Stimulated activated CD4-positive, alpha-beta T cell treated with anti-CD3 and anti-CD28 coated beads, TNF-alpha, amount 100 ng/mL, for 1 hour (primary cell): ENCODE results near the gene ANKRD40.
"Not testable (repeated sequence)": the region's sequence is repeated elsewhere in the genome, so short reads cannot be mapped to it uniquely, and the experiment has no call there.

ENCODE experiments used
- DNase-seq, 3 donors: peaks; one replicate each; pipeline ENCODE4 v3.0.0-alpha.2; 2020; ENCODE audit warnings: low read depth in 3 of 3, low spot score in 1 of 3

The ANKRD40 gene

DNA sequence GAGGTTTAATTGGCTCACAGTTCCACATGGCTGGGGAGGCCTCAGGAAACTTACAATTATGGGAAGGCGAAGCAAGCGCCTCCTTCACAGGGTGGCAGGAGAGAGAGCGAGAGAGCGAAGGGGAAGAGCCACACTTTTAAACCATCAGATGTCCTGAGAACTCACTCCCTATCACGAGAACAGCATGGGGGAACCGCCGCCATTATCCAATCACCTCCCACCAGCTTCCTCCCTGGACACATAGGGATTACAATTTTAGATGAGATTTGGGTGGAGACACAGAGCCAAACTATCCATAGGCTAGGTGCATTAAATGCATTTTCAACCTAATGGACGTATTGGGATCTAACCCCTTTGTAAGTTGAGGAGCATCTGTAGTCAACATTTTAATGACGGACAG lies 4.9 kb upstream of the ANKRD40 start:
- no peak for DNase-seq

DNA sequence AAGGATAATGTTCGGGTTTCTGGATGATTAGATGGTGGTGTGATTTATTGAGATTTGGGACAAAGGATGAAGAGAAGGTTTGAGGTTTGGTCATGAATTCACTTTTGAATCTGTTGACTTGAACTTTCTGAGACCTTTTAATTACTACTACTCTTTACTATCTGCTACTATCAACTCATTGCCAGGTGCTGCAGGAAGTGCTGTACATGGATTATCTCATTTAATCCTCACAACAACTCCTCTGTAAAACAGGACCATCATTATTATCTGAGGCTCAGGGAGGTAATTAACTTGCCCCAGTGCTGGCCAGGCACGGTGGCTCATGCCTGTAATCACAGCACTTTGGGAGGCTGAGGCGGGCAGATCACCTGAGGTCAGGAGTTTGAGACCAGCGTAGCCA lies 2.9 kb upstream of the ANKRD40 start:
- DNase-seq: no peak

DNA sequence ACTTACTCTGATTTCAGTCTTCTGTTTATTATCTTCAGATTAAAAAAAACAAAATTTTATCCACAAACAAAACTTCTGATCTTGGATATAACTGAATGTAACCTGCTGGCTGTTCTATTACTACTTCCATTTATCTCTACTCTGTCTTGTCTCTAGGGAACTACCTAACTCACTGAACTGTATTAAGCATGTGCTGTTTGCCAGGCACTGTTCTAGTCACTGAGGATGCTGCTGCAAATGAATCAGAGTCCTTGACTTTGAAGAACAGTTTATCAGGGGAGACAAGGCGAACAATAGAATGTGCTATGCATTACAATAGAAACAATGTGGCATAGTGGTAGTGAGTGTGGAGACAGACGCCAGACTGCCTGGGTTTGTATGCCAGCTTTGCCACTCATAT lies 2.3 kb upstream of the ANKRD40 start:
- no peak for DNase-seq

DNA sequence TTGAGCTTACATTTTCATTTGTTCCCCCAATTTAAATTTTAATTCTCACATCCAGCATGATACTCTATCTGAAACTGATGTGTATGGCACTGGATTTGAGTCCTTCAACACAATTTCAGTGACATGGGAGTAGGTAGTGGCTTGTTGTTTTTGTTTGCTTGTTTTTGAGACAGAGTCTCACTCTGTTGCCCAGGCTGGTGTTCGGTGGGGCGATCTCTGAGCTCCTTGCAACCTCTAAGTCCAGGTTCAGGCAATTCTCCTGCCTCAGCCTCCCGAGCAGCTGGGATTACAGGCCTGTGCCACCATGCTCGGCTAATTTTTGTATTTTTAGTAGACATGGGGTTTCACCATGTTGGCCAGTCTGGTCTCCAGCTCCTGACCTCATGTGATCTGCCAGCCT lies 1.3 kb upstream of the ANKRD40 start:
- DNase-seq: not testable (repeated sequence)

DNA sequence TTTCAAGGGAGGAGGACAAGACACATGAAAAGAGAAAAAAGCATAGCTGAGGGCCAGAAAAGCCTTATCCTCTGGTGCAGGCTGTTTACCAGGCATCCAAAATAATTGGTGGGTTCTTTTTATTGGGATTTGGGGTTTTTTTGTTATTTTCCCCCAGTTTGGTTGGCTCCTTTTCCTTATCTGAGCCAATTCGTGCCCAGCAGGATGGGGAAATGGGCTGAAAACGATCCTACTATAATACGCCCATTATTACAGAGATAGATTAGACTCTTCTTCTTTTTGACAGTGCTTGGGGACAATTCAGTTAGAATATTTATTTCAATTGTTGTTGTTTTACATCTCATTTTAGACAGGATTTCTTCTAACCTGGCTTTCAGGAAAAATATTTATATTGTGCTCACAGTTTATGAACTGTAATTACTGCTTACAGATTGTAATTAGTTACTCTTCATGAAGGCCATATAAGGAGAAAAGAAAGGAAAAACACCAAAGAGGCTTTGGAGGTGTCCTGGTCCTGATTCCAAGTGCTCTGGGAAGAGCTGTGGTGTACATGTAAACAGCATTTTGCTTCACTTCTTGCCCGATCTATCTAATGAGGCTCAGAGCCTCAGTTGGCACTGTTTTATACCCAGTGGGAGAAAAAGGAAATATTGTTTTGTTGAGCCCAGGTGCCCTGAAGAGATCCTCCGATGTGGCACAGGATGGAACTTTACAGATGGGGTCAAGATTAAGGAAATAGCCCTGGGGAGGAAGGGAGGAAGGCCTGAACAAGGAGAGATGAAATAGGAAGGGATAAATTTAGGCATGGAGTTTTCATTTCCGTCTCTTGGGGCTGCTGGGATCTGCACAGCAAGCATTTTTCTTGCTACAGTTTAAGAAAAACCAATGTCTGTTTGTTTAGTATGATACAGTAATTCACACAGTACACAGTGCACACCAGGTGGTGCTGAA lies 611 bp upstream of the ANKRD40 start:
- DNase-seq: no peak

DNA sequence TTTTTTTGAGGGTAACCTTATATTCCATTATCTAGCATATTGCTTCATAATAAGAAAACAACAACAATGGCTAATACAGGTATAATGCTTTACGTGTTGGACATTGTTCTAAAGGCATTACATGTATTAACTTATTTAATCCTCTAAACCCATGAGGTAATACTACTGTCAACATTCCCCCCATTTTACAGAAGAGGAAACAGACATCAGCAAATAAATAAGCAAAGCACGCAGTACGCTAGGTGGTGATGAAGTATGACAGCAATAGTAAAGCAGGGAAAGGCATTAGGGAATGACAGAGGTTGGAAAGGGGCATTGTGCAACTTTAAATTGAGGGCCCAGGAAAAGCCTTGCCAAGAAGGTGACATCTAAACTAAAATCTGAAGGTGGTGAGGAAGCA lies 4.6 kb downstream of the ANKRD40 start:
- DNase-seq: no peak

DNA sequence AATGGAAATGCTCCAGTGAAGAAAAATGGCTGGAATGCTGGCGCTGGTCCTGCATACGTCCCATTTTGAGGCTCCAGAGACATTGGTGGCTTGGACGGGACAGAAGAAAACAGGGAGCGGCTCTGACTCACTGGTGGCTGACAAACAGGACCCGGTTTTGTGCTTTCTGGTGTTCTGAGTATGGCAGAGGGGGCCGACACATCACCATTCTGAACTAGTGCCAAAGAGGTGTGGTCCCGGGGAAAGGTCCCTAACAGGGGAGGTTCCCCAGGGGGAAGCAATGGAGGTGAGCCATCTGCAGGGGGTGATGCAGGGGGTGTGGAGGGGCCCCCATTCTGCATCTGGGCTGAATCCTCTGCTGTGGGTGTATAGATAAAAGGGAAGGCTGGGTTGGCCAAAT lies 8.3 kb downstream of the ANKRD40 start:
- no peak for DNase-seq

DNA sequence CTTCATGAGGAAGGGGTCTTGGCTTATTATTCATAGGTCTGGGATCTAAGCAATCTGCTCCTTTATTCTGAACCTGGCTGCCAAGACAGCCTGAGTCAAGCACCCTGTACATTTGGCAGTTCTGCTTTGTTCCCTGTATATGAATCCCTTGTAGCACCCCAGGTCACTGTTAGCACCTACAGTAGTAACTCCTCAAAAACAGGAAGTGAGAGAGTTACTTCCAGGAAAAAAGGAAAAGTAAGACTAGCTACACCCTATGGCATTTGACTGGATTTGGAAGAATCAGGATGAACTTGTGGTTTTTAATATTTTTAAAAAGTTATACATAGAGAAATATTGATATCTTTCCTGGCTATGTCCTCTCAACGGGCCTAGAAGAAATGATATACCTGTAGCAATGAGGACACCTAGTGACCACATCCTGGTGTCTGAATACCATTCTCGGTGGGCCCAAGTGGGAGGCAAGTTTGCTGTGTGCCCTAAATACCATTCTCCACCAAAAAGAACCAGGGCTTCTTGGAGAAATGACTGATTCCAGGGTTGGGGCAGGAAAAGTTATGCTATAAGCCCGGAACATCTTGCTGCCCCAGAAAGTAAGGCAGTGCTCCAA lies 9.9 kb downstream of the ANKRD40 start:
- DNase-seq: no peak

DNA sequence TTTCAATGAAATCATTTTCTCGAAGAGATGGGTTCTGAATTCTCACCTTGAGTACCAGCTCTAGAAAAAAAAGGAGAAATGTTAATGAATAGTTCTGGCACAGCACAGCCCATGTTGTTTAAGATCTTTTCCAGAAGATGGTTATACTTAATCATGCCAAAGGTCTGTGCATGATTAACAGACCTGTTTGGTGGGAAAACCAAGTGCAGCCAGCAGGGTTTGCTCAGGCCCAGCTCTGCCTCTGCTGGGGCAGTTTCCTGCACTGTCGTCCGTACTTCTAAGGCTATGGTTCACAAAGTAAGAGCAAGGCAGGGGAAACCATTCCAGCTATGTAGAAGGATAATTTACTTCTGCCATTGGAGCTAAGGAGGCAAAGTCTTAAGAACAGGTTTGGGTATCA lies 10.7 kb downstream of the ANKRD40 start:
- DNase-seq: no peak

DNA sequence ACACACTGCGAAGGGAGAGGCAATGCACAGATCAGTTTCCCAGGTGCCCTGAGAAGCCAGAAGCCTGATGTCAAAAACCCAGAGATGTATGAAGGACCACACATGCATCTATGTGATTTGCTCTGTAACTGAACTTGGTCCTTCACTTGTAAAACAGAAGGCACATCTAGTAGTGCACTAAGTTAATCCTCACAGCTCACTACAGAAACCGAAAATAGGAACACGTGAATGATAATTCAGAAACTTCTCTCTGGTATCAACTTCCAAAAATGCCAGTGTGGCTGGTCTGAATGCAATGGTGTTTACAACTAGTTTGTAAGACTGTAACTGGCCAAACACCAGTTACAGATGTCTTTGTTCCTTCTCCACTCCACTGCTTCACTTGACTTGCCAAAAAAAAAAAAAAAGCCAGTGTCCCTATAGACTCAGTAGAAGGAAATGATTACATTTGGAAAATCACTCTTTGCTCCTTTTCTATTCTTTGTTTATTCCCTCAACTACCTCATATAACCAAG lies 11.3 kb downstream of the ANKRD40 start:
- DNase-seq: no peak

DNA sequence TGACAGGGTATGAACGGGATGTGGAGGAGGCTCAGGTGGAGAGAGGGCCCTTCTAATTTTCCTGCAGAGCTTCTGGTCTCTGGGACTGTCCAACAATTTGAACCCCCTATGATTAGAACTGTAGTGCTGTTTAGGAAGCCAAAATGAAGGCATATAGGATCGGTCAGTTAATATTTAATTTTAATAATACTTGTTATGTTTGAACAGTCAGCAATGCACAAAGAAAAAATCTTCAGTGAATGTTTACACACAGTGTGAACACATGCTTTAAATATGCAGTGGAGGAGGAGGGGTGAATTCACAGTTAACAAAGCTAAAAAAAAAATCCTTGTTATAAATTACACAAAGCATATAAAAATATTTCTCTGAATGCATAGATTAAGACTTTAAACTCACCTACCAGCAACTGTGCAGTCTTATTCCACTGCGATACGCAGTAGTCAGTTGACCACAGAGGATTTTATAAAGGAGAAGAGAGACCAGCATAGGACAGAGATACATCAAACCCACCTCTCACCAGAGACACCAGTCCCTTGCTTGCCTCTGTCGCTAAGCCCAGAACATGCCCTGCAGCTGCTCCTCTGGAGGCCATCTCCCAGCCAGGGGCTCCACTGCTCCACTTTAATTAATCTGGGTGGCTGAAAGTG lies 14.6 kb downstream of the ANKRD40 start:
- DNase-seq: no peak

DNA sequence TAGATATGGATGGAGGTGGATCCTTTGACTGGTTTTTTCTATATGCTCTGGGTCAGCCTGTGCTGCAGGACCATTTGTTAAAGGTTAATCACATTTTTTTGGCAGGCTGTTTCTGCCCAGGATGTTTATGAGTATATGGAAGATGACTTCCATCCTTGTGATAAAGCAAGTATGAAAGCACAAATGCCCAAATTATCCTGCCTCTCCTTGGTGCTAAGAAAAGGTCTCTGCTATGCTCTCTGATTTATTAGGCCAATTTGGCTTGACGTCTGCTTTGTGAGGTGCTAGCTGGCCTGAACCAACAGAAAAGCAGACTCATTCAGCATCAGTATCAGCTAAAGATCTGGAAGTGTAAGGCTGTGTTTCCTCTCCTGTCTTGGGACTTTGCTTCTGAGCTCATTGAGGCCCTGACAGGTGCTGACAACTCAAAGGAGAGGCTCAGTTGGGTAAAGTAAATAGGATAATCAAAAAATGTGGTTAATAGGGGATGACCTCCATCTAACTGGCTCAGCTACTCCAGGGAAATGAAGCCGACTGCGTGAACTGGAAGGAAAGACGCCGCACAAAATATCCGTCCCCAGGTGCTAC lies 15.2 kb downstream of the ANKRD40 start:
- no peak for DNase-seq

DNA sequence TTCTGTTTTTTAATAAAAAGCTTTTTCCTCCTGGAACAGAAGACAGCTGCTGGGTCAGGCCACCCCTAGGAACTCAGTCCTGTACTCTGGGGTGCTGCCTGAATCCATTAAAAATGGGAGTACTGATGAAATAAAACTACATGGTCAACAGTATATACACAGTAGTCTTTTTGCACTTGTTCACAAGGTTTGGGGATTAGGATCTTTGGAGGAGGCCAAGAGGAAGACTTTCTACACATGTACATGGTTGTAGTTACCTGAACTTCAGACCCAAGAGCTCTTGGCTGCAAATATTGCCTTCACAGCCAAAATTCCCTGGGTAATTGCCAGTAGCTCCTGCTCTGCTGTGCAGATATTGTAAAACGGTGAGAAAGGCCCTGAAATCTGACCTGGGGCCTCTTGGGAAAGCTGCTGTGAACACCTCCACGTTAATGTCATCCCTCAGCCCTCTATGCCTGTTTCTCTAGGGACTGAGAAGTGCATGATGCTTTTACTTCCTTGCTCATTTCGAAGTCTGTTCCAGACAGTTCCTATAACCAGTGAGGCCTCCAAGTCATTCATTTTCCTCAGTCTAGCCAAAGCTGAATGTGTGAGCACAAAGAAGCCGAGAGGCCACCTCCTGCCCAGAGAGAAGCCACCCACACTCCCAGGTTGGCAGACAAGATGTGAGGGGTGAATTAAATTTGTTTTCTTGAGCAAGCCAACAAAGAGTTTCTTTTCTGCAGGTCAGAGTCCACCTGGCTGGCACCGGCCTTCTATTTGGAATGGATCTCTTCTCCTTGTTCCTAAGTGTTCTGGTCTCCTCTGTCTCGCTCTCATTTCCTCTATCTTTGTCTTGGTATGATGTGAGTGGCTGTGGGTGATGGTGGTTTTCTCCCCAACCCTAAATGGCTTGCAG lies 15.9 kb downstream of the ANKRD40 start:
- no peak for DNase-seq

DNA sequence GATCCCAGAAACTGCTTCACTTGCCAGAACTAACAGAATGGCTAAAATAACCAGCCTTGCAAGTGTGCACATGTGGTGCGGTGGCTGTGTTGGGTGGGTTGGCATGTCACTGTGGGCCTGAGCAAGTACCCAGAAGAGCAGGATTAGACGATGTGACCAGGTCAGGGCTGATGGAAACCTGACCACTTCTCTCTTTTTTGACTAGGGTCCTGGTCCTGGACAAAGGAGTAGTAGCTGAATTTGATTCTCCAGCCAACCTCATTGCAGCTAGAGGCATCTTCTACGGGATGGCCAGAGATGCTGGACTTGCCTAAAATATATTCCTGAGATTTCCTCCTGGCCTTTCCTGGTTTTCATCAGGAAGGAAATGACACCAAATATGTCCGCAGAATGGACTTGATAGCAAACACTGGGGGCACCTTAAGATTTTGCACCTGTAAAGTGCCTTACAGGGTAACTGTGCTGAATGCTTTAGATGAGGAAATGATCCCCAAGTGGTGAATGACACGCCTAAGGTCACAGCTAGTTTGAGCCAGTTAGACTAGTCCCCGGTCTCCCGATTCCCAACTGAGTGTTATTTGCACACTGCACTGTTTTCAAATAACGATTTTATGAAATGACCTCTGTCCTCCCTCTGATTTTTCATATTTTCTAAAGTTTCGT lies 16.7 kb downstream of the ANKRD40 start:
- no peak for DNase-seq

DNA sequence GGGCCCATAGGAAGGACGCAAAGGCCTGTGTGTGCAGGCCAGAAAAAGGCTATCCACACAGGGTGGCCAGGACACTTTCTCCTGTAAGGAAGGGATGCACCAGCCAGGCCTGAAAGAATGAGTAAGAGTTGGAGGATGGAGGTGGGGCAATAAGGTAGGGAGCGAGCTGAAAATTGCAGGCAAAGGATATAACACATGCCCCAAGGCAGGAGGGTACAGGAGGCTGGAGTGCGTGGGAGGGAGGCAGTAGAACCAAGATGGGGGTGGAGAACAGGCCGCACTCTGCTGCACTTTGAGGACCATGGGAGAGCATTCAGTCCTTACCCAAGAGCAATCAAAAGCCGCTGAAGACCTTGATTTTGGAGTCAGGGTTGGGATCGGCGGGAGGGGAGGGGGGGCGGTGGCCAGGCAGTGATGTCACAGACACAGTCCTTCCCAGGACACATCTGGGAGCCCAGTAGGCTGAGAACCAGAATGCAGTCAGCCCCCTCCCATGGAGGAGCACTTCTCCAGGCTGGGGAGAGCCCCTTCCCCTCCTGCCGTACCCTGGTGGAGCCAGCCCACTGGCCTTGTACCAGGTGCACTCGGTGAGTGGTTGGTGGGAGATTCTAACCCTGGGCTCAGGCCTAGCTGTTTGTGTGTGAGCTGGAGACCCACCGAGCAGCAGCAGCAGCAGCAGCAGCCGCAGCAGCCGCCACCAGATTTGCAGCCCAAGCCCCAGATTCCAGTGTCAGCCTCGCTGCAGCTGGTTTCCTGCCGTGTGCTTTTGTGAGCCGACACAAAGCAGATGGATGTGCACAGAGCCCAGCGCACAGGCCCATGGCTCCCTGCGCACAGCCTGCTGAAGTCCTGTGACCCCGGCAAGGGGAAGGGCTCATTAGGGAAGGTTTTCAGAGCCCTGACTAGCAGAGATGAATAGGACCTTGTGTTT lies 17.5 kb downstream of the ANKRD40 start:
- DNase-seq: no peak

DNA sequence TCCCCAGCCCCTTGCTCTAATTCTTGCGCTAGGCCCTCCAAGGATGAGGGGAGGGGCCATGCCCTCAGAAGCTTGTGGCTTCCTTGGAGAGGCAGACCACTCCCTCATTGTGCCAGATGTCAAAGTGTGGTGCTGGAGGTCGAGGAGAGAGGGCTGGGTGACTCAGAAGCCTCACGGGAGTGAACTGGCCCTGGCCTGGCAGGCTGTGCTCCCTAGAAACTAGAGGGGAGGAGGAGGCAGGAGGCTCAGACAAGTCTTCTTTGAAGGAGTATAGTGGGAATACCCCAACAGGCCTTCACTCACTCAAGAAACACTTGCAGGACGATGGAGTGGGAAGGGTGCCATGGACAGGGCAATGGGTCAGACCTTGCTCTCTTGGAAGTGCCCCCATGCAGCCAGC lies 18.5 kb downstream of the ANKRD40 start:
- no peak for DNase-seq

DNA sequence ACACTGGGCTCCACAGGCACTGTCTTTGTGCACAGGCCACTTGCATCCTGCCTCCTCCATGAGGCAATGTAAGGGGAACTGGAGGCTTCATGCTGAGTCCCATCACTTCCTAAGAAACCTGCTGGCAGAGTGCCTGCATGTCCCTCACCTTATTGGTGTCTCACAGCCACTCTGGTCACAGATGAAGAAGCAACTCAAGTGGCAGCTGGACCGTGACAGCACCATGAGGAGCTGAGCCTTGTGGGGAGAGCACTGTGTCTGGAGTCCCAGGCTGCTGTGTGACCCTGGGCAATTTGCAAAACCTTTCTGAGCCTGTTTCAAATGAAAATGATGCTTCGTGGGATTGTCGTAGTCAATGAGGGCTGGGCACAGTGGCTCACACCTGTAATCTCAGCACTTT lies 19.5 kb downstream of the ANKRD40 start:
- DNase-seq: no peak

DNA sequence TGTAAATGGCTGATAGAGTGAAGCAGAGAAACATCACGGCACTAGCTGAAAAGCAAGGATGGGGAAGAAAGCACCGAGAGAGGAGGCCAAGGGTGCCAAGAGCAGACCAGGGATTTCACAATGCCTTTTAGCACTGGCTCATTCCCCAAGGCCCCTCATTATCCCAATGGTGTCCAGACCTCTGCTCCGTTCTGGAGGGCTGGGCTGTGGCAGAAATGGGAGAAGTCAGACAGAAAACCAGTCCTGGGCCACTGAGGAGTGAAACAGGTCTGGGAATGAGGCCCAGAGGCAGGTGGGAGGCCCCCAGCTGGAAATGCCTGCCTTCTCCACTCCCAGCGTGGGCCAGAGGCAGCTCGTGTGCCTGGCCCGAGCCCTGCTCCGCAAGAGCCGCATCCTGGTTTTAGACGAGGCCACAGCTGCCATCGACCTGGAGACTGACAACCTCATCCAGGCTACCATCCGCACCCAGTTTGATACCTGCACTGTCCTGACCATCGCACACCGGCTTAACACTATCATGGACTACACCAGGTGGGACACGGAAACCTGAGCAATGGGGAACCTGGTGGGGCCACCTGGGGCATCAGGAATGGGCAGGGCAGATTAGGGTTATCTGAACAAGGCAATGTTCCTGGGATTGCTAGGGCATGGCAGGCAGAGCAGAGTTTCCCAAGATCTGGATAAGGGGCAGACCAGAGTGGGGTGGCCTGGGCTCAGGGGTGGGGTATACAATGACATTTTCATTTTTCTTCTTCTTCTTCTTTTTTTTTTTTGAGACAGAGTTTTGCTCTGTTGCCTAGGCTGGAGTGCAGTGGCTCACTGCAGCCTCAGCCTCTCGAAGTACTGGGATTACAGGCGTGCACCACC lies 20.3 kb downstream of the ANKRD40 start:
- no peak for DNase-seq
